ENCODE measurements around the gene DCC. TPM values are rescaled to one million over a fixed set of nuclear protein-coding genes. Genes with fewer than 3 reads are reported as not detected.

Gene DCC
- total RNA-seq, 1 experiment from 2014 or later: 0.72 TPM

GRCh38 chr18:52995875-52996274 is 655.9 kb downstream of the DCC start (continued):
- TF ChIP-seq ERG (CRISPR knock-in tag; IDR thresholded peaks at IDR 0.05) (no peak), RELA (CRISPR knock-in tag; IDR thresholded peaks at IDR 0.05; ENCODE audit: borderline replicate concordance) (no peak), EMX1 (CRISPR knock-in tag; IDR thresholded peaks at IDR 0.05) (no peak), CREB1 (CRISPR knock-in tag; IDR thresholded peaks at IDR 0.05) (no peak), ZNF423 (CRISPR knock-in tag; IDR thresholded peaks at IDR 0.05) (no peak), IRF2 (CRISPR knock-in tag; IDR thresholded peaks at IDR 0.05; ENCODE audit: borderline replicate concordance, low read depth) (no peak), MAX (CRISPR knock-in tag; IDR thresholded peaks at IDR 0.05) (no peak), SP1 (CRISPR knock-in tag; conservative IDR thresholded peaks at IDR 0.05) (no peak), JUN (CRISPR knock-in tag; IDR thresholded peaks at IDR 0.05) (no peak), ELF4 (CRISPR knock-in tag; IDR thresholded peaks at IDR 0.05; ENCODE audit: low read depth) (no peak), FOXK1 (CRISPR knock-in tag; IDR thresholded peaks at IDR 0.05) (no peak), ZNF232 (CRISPR knock-in tag; IDR thresholded peaks at IDR 0.05) (no peak), ZNF219 (CRISPR knock-in tag; IDR thresholded peaks at IDR 0.05; ENCODE audit: borderline replicate concordance) (no peak), ZNF317 (CRISPR knock-in tag; IDR thresholded peaks at IDR 0.05; ENCODE audit: borderline replicate concordance, low read depth) (no peak)

GRCh38 chr18:52999633-53000032 is 659.6 kb downstream of the DCC start:
- ChIA-PET CTCF (interaction anchor here (0.8 to 1.5 kb wide), 5 partner anchors 8 to 46 kb away, joined by 3 read pairs; no protein-coding TSS in a partner anchor), POLR2A (no interaction called here)
- Mint-ChIP-seq H3K4me3 (no peak overlapping the region), H3K27ac (no peak overlapping the region), H3K27me3 (ENCODE audit: low read depth) (no peaks in the 10 kb centered on the region), H3K4me1 (no peaks in the 10 kb centered on the region), H3K36me3 (no peaks in the 10 kb centered on the region), H3K9me3 (no peaks in the 10 kb centered on the region)
- DNase-seq (ENCODE audit: low spot score) (no peak), ATAC-seq (no peak)
- no peak for TF ChIP-seq ZNF219 (CRISPR knock-in tag; IDR thresholded peaks at IDR 0.05; ENCODE audit: borderline replicate concordance)
- no peak for TF ChIP-seq NR2C2 (CRISPR knock-in tag; IDR thresholded peaks at IDR 0.05)

GRCh38 chr18:53004798-53005197 is 664.8 kb downstream of the DCC start:
- no peaks in the 10 kb centered on the region for H3K36me3 Mint-ChIP-seq
- DNase-seq (ENCODE audit: low spot score) (no peak), ATAC-seq (peak; percentile 97)
- no peak overlapping the region for H3K4me3 Mint-ChIP-seq
- H3K27me3 Mint-ChIP-seq (ENCODE audit: low read depth): no peaks in the 10 kb centered on the region
- ChIA-PET CTCF (no interaction called here), POLR2A (no interaction called here)
- H3K4me1 Mint-ChIP-seq: no peaks in the 10 kb centered on the region
- no peak overlapping the region for H3K27ac Mint-ChIP-seq
- no peaks in the 10 kb centered on the region for H3K9me3 Mint-ChIP-seq
- no peak for TF ChIP-seq IRF1 (CRISPR knock-in tag; IDR thresholded peaks at IDR 0.05)
- TF ChIP-seq AFF4 (CRISPR knock-in tag; IDR thresholded peaks at IDR 0.05; ENCODE audit: borderline replicate concordance): no peak
- TF ChIP-seq ETV6 (CRISPR knock-in tag; IDR thresholded peaks at IDR 0.05): no peak
- TF ChIP-seq TP53 (CRISPR knock-in tag; IDR thresholded peaks at IDR 0.05): no peak
- no peak for TF ChIP-seq ZNF138 (CRISPR knock-in tag; conservative IDR thresholded peaks at IDR 0.05)
- TF ChIP-seq CDX4 (CRISPR knock-in tag; IDR thresholded peaks at IDR 0.05; ENCODE audit: borderline replicate concordance): no peak
- no peak for TF ChIP-seq PREB (CRISPR knock-in tag; IDR thresholded peaks at IDR 0.05; ENCODE audit: borderline replicate concordance)
- TF ChIP-seq SMAD3 (CRISPR knock-in tag; IDR thresholded peaks at IDR 0.05; ENCODE audit: borderline replicate concordance): no peak
- TF ChIP-seq GTF2I (CRISPR knock-in tag; conservative IDR thresholded peaks at IDR 0.05): no peak
- TF ChIP-seq CREB1 (CRISPR knock-in tag; IDR thresholded peaks at IDR 0.05): no peak
- no peak for TF ChIP-seq PRRX2 (CRISPR knock-in tag; IDR thresholded peaks at IDR 0.05)
- no peak for TF ChIP-seq ATF6 (CRISPR knock-in tag; IDR thresholded peaks at IDR 0.05)
- no peak for TF ChIP-seq ZNF416 (CRISPR knock-in tag; IDR thresholded peaks at IDR 0.05)
